Measurements from ENCODE around the gene LPO.

Gene LPO

GRCh38 chr17:58305626-58306025, 67.2 kb downstream of the LPO start:
- no peak overlapping the region for H3K4me3 ChIP-seq (ENCODE audit: low read depth in 1 of 2, low read length in 1 of 2)
- H3K36me3 ChIP-seq: no peaks in the 10 kb centered on the region
- TF ChIP-seq CTCF (IDR thresholded peaks at IDR 0.05): no peak
- peaks cover 27 to 31% of the 10 kb centered on the region in 2 experiments for H3K4me1 ChIP-seq (ENCODE audit: control insufficient read depth in 1 of 2, insufficient read depth in 1 of 2, low read depth in 1 of 2, low read length in 1 of 2)
- H3K27ac ChIP-seq: no peak overlapping the region
- no peaks in the 10 kb centered on the region for H3K27me3 ChIP-seq
- no peaks in the 10 kb centered on the region for H3K9me3 ChIP-seq

- Histone ChIP-seq H3K27me3 (no peaks in the 10 kb centered on the region), H3K27ac (no peak overlapping the region), H3K4me1 (ENCODE audit: control insufficient read depth in 1 of 2, insufficient read depth in 1 of 2, low read depth in 1 of 2, low read length in 1 of 2) (peaks cover 27 to 31% of the 10 kb centered on the region in 2 experiments), H3K4me3 (ENCODE audit: low read depth in 1 of 2, low read length in 1 of 2) (no peak overlapping the region), H3K9me3 (no peaks in the 10 kb centered on the region), H3K36me3 (no peaks in the 10 kb centered on the region)
- TF ChIP-seq CTCF (IDR thresholded peaks at IDR 0.05): no peak
These were observed 68.0 kb downstream of the LPO start for GRCh38 chr17:58306131-58306951.

GRCh38 chr17:58307468-58308172, 69.2 kb downstream of the LPO start:
- no peak overlapping the region for H3K4me3 ChIP-seq (ENCODE audit: low read depth in 1 of 2, low read length in 1 of 2)
- no peaks in the 10 kb centered on the region for H3K9me3 ChIP-seq
- TF ChIP-seq CTCF (IDR thresholded peaks at IDR 0.05): no peak
- no peaks in the 10 kb centered on the region for H3K36me3 ChIP-seq
- H3K27me3 ChIP-seq: no peaks in the 10 kb centered on the region
- H3K27ac ChIP-seq: no peak overlapping the region
- peaks cover 27 to 31% of the 10 kb centered on the region in 2 experiments for H3K4me1 ChIP-seq (ENCODE audit: control insufficient read depth in 1 of 2, insufficient read depth in 1 of 2, low read depth in 1 of 2, low read length in 1 of 2)

- H3K36me3 ChIP-seq: no peaks in the 10 kb centered on the region
- H3K4me1 ChIP-seq (ENCODE audit: control insufficient read depth in 1 of 2, insufficient read depth in 1 of 2, low read depth in 1 of 2, low read length in 1 of 2): peaks cover 27 to 31% of the 10 kb centered on the region in 2 experiments
- H3K9me3 ChIP-seq: no peaks in the 10 kb centered on the region
- H3K27ac ChIP-seq: no peak overlapping the region
- no peak for TF ChIP-seq CTCF (IDR thresholded peaks at IDR 0.05)
- H3K27me3 ChIP-seq: no peaks in the 10 kb centered on the region
- no peak overlapping the region for H3K4me3 ChIP-seq (ENCODE audit: low read depth in 1 of 2, low read length in 1 of 2)
These were observed 70.0 kb downstream of the LPO start for GRCh38 chr17:58308173-58308984.

Measured in neutrophil (primary cell).